SK-N-SH (cell line): ENCODE data around the gene CTTNBP2NL.
"Not testable (repeated sequence)": the region's sequence is repeated elsewhere in the genome, so short reads cannot be mapped to it uniquely, and the experiment has no call there.

Experiments used
- CTCF ChIP-seq: fragments of 200-600 bp; sonication (generic); IDR thresholded peaks from 2 replicates; pipeline ENCODE4 v1.6.1; 2017; ENCODE audit warnings: antibody characterized with exemption, mild to moderate bottlenecking, moderate library complexity
- EP300 ChIP-seq, 2 experiments: IDR thresholded peaks; 2 replicates each; pipeline versions ENCODE4 v1.4.0 to v1.6.1; 2012; ENCODE audit warnings: borderline replicate concordance in 1 of 2, low read depth in 1 of 2, low read length in 1 of 2
- EZH2phosphoT487 ChIP-seq: fragments of 200-600 bp; sonication (generic); IDR thresholded peaks from 2 replicates; pipeline ENCODE4 v1.6.1; 2017; ENCODE audit warnings: low read depth, mixed run types, mild to moderate bottlenecking, antibody characterized with exemption, moderate library complexity, borderline replicate concordance
- GABPA ChIP-seq: IDR thresholded peaks from 2 replicates; pipeline ENCODE4 v1.4.0; 2012; ENCODE audit warnings: low read depth, mild to moderate bottlenecking
- MAX ChIP-seq: IDR thresholded peaks from 2 replicates; pipeline ENCODE4 v1.4.0; 2012; ENCODE audit warnings: low read depth
- MXI1 ChIP-seq: IDR thresholded peaks from 2 replicates; pipeline ENCODE4 v1.6.1; 2012; ENCODE audit warnings: mild to moderate bottlenecking, low read depth, low read length, improper control_type of control experiment
- NFIC ChIP-seq: IDR thresholded peaks from 2 replicates; pipeline ENCODE4 v1.4.0; 2012; ENCODE audit warnings: borderline replicate concordance
- RAD21 ChIP-seq: IDR thresholded peaks from 2 replicates; pipeline ENCODE4 v1.6.1; 2012; ENCODE audit warnings: mild to moderate bottlenecking, low read length
- SIN3A ChIP-seq: IDR thresholded peaks from 2 replicates; pipeline ENCODE4 v1.6.1; 2012; ENCODE audit warnings: low read depth, mild to moderate bottlenecking, low read length, moderate library complexity, borderline replicate concordance
- ZBTB33 ChIP-seq: IDR thresholded peaks from 2 replicates; pipeline ENCODE4 v1.4.0; 2012; ENCODE audit warnings: low read depth, borderline replicate concordance
- TF ChIP-seq, protein P1 (sequence below): IDR thresholded peaks from 2 replicates; pipeline ENCODE4 v1.4.0; 2012; ENCODE audit warnings: low read depth, borderline replicate concordance

DNA sequence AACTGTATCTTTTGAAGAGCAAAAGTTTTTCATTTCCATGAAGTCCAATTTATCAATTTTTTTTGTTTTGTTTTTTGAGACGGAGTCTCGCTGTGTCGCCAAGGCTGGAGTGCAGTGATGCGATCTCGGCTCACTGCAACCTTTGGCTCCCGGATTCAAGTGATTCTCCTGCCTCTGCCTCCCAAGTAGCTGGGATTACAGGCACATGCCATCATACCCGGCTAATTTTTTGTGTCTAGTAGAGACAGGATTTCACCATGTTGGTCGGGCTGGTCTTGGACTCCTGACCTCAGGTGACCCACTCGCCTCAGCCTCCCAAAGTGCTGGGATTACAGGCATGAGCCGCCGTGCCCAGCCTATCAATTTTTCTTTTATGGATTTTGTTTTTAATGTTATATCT, 27.7 kb downstream of the CTTNBP2NL start:
- TF ChIP-seq MXI1; EZH2phosphoT487; RAD21; EP300 (IDR thresholded peaks at IDR 0.05; ENCODE audit: borderline replicate concordance in 1 of 2, low read depth in 1 of 2, low read length in 1 of 2); GABPA; NFIC; SIN3A; MAX; CTCF; ZBTB33: not testable (repeated sequence)
- TF ChIP-seq, protein P1, sequence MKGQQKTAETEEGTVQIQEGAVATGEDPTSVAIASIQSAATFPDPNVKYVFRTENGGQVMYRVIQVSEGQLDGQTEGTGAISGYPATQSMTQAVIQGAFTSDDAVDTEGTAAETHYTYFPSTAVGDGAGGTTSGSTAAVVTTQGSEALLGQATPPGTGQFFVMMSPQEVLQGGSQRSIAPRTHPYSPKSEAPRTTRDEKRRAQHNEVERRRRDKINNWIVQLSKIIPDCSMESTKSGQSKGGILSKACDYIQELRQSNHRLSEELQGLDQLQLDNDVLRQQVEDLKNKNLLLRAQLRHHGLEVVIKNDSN, result not testable (repeated sequence)
